ENCODE results near the gene MTHFR.

Gene MTHFR

GRCh38 chr1:11839727-11840705 lies 34.3 kb upstream of the MTHFR start:
- Histone ChIP-seq H2BK120ac (ENCODE audit: low read depth, low read length) (no peak overlapping the region), H3K23ac (ENCODE audit: low read length) (no peak overlapping the region), H2BK15ac (replicated peaks; ENCODE audit: low read depth) (no peak overlapping the region), H3K4me3 (ENCODE audit: low read length) (no peak overlapping the region), H4K8ac (ENCODE audit: low read depth, low read length) (no peak overlapping the region), H2BK5ac (ENCODE audit: low read length) (no peak overlapping the region), H3K18ac (ENCODE audit: low read length) (no peak overlapping the region), H3K9ac (ENCODE audit: low read length) (no peak overlapping the region), H4K5ac (ENCODE audit: low read length) (no peak overlapping the region), H3K79me2 (ENCODE audit: control insufficient read depth, insufficient read depth, low read length) (no peaks in the 10 kb centered on the region), H3K36me3 (ENCODE audit: control insufficient read depth, insufficient read depth, low read length) (peaks cover 9% of the 10 kb centered on the region), H3K56ac (ENCODE audit: low read length) (no peak overlapping the region), H3K4ac (ENCODE audit: low read depth, low read length) (no peak overlapping the region), H3K79me1 (ENCODE audit: low read length) (no peaks in the 10 kb centered on the region), H3K4me2 (ENCODE audit: low read length) (no peak overlapping the region), H3K4me1 (ENCODE audit: control insufficient read depth, low read depth, low read length) (no peaks in the 10 kb centered on the region), H2AK5ac (ENCODE audit: low read length) (no peak overlapping the region), H3K27me3 (ENCODE audit: insufficient read depth, low read length, poor library complexity) (no peaks in the 10 kb centered on the region), H3K27ac (ENCODE audit: low read depth, low read length) (no peak overlapping the region)
- WGBS (ENCODE audit: extremely low coverage, insufficient coverage, low lambda C conversion rate), result no CpG with 5 or more reads among the region's 20 CpGs
- DNase-seq, result no peak

- Histone ChIP-seq H3K79me2 (ENCODE audit: control insufficient read depth, insufficient read depth, low read length) (no peaks in the 10 kb centered on the region), H2BK5ac (ENCODE audit: low read length) (no peak overlapping the region), H3K23ac (ENCODE audit: low read length) (no peak overlapping the region), H3K56ac (ENCODE audit: low read length) (no peak overlapping the region), H3K4me1 (ENCODE audit: control insufficient read depth, low read depth, low read length) (no peaks in the 10 kb centered on the region), H4K5ac (ENCODE audit: low read length) (no peak overlapping the region), H3K79me1 (ENCODE audit: low read length) (no peaks in the 10 kb centered on the region), H3K27ac (ENCODE audit: low read depth, low read length) (no peak overlapping the region), H2AK5ac (ENCODE audit: low read length) (no peak overlapping the region), H4K8ac (ENCODE audit: low read depth, low read length) (no peak overlapping the region), H3K9ac (ENCODE audit: low read length) (no peak overlapping the region), H3K18ac (ENCODE audit: low read length) (no peak overlapping the region), H3K4me2 (ENCODE audit: low read length) (no peak overlapping the region), H2BK120ac (ENCODE audit: low read depth, low read length) (no peak overlapping the region), H2BK15ac (replicated peaks; ENCODE audit: low read depth) (no peak overlapping the region), H3K4ac (ENCODE audit: low read depth, low read length) (no peak overlapping the region), H3K27me3 (ENCODE audit: insufficient read depth, low read length, poor library complexity) (no peaks in the 10 kb centered on the region), H3K4me3 (ENCODE audit: low read length) (no peak overlapping the region), H3K36me3 (ENCODE audit: control insufficient read depth, insufficient read depth, low read length) (peaks cover 9% of the 10 kb centered on the region)
- DNase-seq, result peak; percentile 64
- WGBS (ENCODE audit: extremely low coverage, insufficient coverage, low lambda C conversion rate), result no CpG with 5 or more reads among the region's 40 CpGs
Observed at GRCh38 chr1:11838349-11839272, 32.8 kb upstream of the MTHFR start.

- Histone ChIP-seq H3K4me3 (ENCODE audit: low read length) (no peak overlapping the region), H3K27ac (ENCODE audit: low read depth, low read length) (no peak overlapping the region), H2BK15ac (replicated peaks; ENCODE audit: low read depth) (no peak overlapping the region), H4K8ac (ENCODE audit: low read depth, low read length) (no peak overlapping the region), H2BK120ac (ENCODE audit: low read depth, low read length) (no peak overlapping the region), H2AK5ac (ENCODE audit: low read length) (no peak overlapping the region), H2BK5ac (ENCODE audit: low read length) (no peak overlapping the region), H3K79me2 (ENCODE audit: control insufficient read depth, insufficient read depth, low read length) (no peaks in the 10 kb centered on the region), H4K5ac (ENCODE audit: low read length) (no peak overlapping the region), H3K27me3 (ENCODE audit: insufficient read depth, low read length, poor library complexity) (no peaks in the 10 kb centered on the region), H3K36me3 (ENCODE audit: control insufficient read depth, insufficient read depth, low read length) (peaks cover 12% of the 10 kb centered on the region), H3K4ac (ENCODE audit: low read depth, low read length) (no peak overlapping the region), H3K18ac (ENCODE audit: low read length) (no peak overlapping the region), H3K56ac (ENCODE audit: low read length) (no peak overlapping the region), H3K23ac (ENCODE audit: low read length) (no peak overlapping the region), H3K4me2 (ENCODE audit: low read length) (no peak overlapping the region), H3K9ac (ENCODE audit: low read length) (no peak overlapping the region), H3K79me1 (ENCODE audit: low read length) (no peaks in the 10 kb centered on the region), H3K4me1 (ENCODE audit: control insufficient read depth, low read depth, low read length) (no peaks in the 10 kb centered on the region)
- WGBS (ENCODE audit: extremely low coverage, insufficient coverage, low lambda C conversion rate), result no CpG with 5 or more reads among the region's 11 CpGs
- no peak for DNase-seq
Observed at GRCh38 chr1:11837767-11838348, 32.1 kb upstream of the MTHFR start.

- H2BK15ac ChIP-seq (replicated peaks; ENCODE audit: low read depth), result no peak overlapping the region
- no peak overlapping the region for H4K5ac ChIP-seq (ENCODE audit: low read length)
- H2BK120ac ChIP-seq (ENCODE audit: low read depth, low read length), result no peak overlapping the region
- H2AK5ac ChIP-seq (ENCODE audit: low read length), result no peak overlapping the region
- H3K4me3 ChIP-seq (ENCODE audit: low read length), result no peak overlapping the region
- no CpG with 5 or more reads among the region's 36 CpGs for WGBS (ENCODE audit: extremely low coverage, insufficient coverage, low lambda C conversion rate)
- H3K23ac ChIP-seq (ENCODE audit: low read length), result no peak overlapping the region
- no peak overlapping the region for H3K18ac ChIP-seq (ENCODE audit: low read length)
- no peak overlapping the region for H3K27ac ChIP-seq (ENCODE audit: low read depth, low read length)
- no peaks in the 10 kb centered on the region for H3K27me3 ChIP-seq (ENCODE audit: insufficient read depth, low read length, poor library complexity)
- H3K56ac ChIP-seq (ENCODE audit: low read length), result no peak overlapping the region
- H2BK5ac ChIP-seq (ENCODE audit: low read length), result no peak overlapping the region
- H3K4ac ChIP-seq (ENCODE audit: low read depth, low read length), result no peak overlapping the region
- H3K79me1 ChIP-seq (ENCODE audit: low read length), result no peaks in the 10 kb centered on the region
- no peak overlapping the region for H3K9ac ChIP-seq (ENCODE audit: low read length)
- DNase-seq, result no peak
- no peak overlapping the region for H3K4me2 ChIP-seq (ENCODE audit: low read length)
- no peaks in the 10 kb centered on the region for H3K79me2 ChIP-seq (ENCODE audit: control insufficient read depth, insufficient read depth, low read length)
- no peak overlapping the region for H4K8ac ChIP-seq (ENCODE audit: low read depth, low read length)
- peaks cover 12% of the 10 kb centered on the region for H3K36me3 ChIP-seq (ENCODE audit: control insufficient read depth, insufficient read depth, low read length)
- no peaks in the 10 kb centered on the region for H3K4me1 ChIP-seq (ENCODE audit: control insufficient read depth, low read depth, low read length)
Observed at GRCh38 chr1:11836955-11837766, 31.4 kb upstream of the MTHFR start.

Data from mesendoderm (in vitro differentiated cells).